Liver (tissue), 3 donors: ENCODE results near the gene RANBP3.

Source experiments
- ATF3 ChIP-seq: IDR thresholded peaks from 2 replicates; pipeline ENCODE4 v1.6.1; 2016; ENCODE audit warnings: antibody characterized with exemption
- CTCF ChIP-seq: fragments of 150-350 bp; IDR thresholded peaks from 2 replicates; pipeline ENCODE4 v1.5.1; 2017; ENCODE audit warnings: improper control_type of control experiment, low read depth, low read length; ENCODE audit not compliant: missing input control
- EGR1 ChIP-seq, 2 donors: IDR thresholded peaks; 2 replicates each; pipeline ENCODE4 v1.6.1; 2016 to 2018; ENCODE audit warnings: antibody characterized with exemption in 2 of 2, low read depth in 2 of 2
- MAX ChIP-seq: IDR thresholded peaks from 2 replicates; pipeline ENCODE4 v1.6.1; 2016; ENCODE audit warnings: antibody characterized with exemption
- YY1 ChIP-seq: IDR thresholded peaks from 2 replicates; pipeline ENCODE4 v1.6.1; 2016; ENCODE audit warnings: antibody characterized with exemption, mild to moderate bottlenecking
- donor health status: healthy.
- donor health status: healthy.

GRCh38 chr19:5974721-5975387, 3.1 kb downstream of the RANBP3 start:
- no peak for TF ChIP-seq EGR1 (IDR thresholded peaks at IDR 0.05; ENCODE audit: low read depth in 2 of 2)
- TF ChIP-seq CTCF, result no peak
- TF ChIP-seq YY1, result no peak
- no peak for TF ChIP-seq ATF3
- no peak for TF ChIP-seq MAX
